Measurements from ENCODE around the gene XPO6. TPM values are rescaled to one million over a fixed set of nuclear protein-coding genes. Genes with fewer than 3 reads are reported as not detected.

The XPO6 gene
- total RNA-seq, 1 experiment from 2014 or later = 106 TPM

DNA sequence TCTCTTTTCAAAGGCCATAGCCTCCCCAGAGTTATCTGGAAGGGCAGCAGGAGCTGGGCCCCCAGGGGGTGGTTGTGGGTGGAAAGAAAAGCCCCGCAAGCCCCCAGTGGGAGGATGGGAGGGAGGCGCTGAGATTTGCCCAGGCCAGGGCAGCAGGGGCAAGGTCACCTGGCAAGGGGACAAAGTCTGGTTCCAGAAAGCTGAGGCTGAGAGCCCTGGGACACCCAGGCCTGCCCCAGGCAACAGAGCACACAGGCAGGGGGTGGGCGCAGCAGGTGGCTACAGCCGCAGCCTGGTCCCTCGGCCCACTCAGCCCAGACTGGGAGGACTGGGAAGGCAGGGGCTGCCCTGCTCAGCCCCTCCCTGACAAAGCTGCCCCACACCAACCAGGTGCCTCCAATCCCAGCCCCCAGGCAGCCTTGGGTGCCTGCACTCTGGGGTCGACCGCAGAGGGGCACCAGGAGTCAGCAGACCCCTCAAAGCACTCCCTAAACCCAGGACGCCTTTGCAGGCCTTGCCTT, 124.6 kb downstream of the XPO6 start:
- no TSS peak for BruUV-seq (replicated peaks)
- no peak for ATAC-seq
- POLR2A ChIA-PET (ENCODE audit: unreplicated experiment) = no interaction called here

DNA sequence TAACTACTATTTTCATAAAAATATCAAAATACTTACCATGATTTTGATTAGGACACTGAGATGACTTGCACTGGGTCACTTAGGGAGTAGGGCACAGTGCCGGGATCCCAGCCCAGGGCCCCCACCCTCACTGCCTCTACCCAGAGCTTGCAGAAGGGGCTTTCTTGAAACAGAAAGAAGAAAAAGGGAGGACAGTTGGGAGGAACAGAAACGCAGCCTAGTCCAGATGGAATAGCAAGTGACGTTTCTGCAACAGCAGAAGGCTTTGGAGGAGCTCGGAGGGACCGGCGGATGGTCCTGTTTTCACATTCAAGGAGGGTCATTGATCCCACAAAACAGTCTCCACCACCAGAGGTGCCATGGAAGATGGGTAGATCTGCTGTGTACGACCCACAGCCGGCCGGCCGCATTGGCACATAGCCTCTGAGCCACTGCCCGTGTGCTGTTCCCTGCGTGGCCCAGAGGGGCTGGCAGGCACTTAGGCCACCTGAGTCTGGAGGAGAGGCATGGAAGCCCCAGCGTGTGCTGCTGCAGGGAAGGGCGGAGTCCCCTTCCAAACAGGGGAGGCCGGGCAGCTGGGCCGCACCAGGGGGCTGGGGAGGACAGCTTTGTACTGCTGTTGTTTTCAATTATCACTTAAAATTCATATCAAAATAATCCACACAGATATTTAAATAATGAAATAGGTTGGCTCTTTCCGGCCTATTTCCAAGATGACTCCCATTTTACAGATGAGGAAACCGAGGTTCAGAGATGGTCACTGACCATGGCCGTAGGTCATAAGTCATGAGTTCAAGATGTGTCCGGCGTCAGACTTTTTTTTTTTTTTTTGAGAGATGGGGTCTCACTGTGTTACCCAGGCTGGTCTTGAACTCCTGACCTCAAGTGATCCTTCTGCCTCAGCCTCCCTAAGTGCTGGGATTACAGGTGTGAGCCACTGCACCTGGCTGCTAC, 125.3 kb downstream of the XPO6 start:
- CTCF ChIA-PET = no interaction called here

More for the DNA sequence above, 124.6 kb downstream of the XPO6 start:
- intact Hi-C loops (cut with micrococcal nuclease) = no loop called here
- DNase-seq = no peak
- Histone ChIP-seq H3K27me3 (ENCODE audit: low read length) (no peaks in the 10 kb centered on the region), H3K36me3 (ENCODE audit: low read depth, low read length) (no peaks in the 10 kb centered on the region), H3K4me1 (ENCODE audit: insufficient read depth, low read length) (no peaks in the 10 kb centered on the region), H3K9me2 (replicated peaks; ENCODE audit: low read length) (no peaks in the 10 kb centered on the region), H3K27ac (ENCODE audit: low read length) (no peak overlapping the region), H3K9me3 (ENCODE audit: low read length) (no peaks in the 10 kb centered on the region), H3K79me2 (ENCODE audit: low read length) (no peaks in the 10 kb centered on the region), H4K20me1 (ENCODE audit: low read length) (no peaks in the 10 kb centered on the region), H3K4me3 (ENCODE audit: low read length) (no peak overlapping the region), H3F3A (ENCODE audit: low read length, unreplicated experiment) (no peaks in the 10 kb centered on the region), H2AFZ (ENCODE audit: low read length) (no peak overlapping the region), H3K9ac (ENCODE audit: low read length) (no peak overlapping the region), H3K4me2 (ENCODE audit: low read length) (no peak overlapping the region)
- CTCF ChIA-PET = no interaction called here
- TF ChIP-seq EZH2 (IDR thresholded peaks at IDR 0.05; ENCODE audit: low read length, unreplicated experiment) = no peak
- TF ChIP-seq EZH2phosphoT487 (IDR thresholded peaks at IDR 0.05; ENCODE audit: borderline replicate concordance, low read length) = no peak
- TF ChIP-seq, protein P1, sequence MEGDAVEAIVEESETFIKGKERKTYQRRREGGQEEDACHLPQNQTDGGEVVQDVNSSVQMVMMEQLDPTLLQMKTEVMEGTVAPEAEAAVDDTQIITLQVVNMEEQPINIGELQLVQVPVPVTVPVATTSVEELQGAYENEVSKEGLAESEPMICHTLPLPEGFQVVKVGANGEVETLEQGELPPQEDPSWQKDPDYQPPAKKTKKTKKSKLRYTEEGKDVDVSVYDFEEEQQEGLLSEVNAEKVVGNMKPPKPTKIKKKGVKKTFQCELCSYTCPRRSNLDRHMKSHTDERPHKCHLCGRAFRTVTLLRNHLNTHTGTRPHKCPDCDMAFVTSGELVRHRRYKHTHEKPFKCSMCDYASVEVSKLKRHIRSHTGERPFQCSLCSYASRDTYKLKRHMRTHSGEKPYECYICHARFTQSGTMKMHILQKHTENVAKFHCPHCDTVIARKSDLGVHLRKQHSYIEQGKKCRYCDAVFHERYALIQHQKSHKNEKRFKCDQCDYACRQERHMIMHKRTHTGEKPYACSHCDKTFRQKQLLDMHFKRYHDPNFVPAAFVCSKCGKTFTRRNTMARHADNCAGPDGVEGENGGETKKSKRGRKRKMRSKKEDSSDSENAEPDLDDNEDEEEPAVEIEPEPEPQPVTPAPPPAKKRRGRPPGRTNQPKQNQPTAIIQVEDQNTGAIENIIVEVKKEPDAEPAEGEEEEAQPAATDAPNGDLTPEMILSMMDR (conservative IDR thresholded peaks at IDR 0.05; ENCODE audit: low read depth, low read length) = no peak

More for the DNA sequence above, 125.3 kb downstream of the XPO6 start:
- BruUV-seq (replicated peaks) = no TSS peak
- no peak overlapping the region for H3K4me2 ChIP-seq (ENCODE audit: low read length)
- no peak overlapping the region for H3K9ac ChIP-seq (ENCODE audit: low read length)
- no peak overlapping the region for H2AFZ ChIP-seq (ENCODE audit: low read length)
- H3K27ac ChIP-seq (ENCODE audit: low read length) = no peak overlapping the region
- no peaks in the 10 kb centered on the region for H3K27me3 ChIP-seq (ENCODE audit: low read length)
- no peaks in the 10 kb centered on the region for H3F3A ChIP-seq (ENCODE audit: low read length, unreplicated experiment)
- DNase-seq (no peak), ATAC-seq (no peak)
- POLR2A ChIA-PET (ENCODE audit: unreplicated experiment) = no interaction called here
- H3K9me2 ChIP-seq (replicated peaks; ENCODE audit: low read length) = no peaks in the 10 kb centered on the region
- intact Hi-C loops (cut with micrococcal nuclease) = no loop called here
- no peaks in the 10 kb centered on the region for H3K36me3 ChIP-seq (ENCODE audit: low read depth, low read length)
- H3K79me2 ChIP-seq (ENCODE audit: low read length) = no peaks in the 10 kb centered on the region
- H3K9me3 ChIP-seq (ENCODE audit: low read length) = no peaks in the 10 kb centered on the region
- H3K4me1 ChIP-seq (ENCODE audit: insufficient read depth, low read length) = no peaks in the 10 kb centered on the region
- H3K4me3 ChIP-seq (ENCODE audit: low read length) = no peak overlapping the region
- no peak for TF ChIP-seq EZH2 (IDR thresholded peaks at IDR 0.05; ENCODE audit: low read length, unreplicated experiment)
- TF ChIP-seq, protein P1 (conservative IDR thresholded peaks at IDR 0.05; ENCODE audit: low read depth, low read length) = no peak
- no peak for TF ChIP-seq EZH2phosphoT487 (IDR thresholded peaks at IDR 0.05; ENCODE audit: borderline replicate concordance, low read length)
- H4K20me1 ChIP-seq (ENCODE audit: low read length) = no peaks in the 10 kb centered on the region

Data from PC-3 (cell line).